ENCODE data around the gene WASF2.
A peak's percentile ranks its signal among the peaks of the same experiment; 100 is the strongest.
"Not testable (repeated sequence)": the region's sequence is repeated elsewhere in the genome, so short reads cannot be mapped to it uniquely, and the experiment has no call there.

The WASF2 gene

GRCh38 chr1:27392096-27392777, 97.7 kb downstream of the WASF2 start, which contains the start of gene GPR3:
GPR3 (plus strand) TSS chr1:27392622; CDS start chr1:27393799, 1,177 bp downstream.
- in situ Hi-C loops (cut with MboI; ENCODE audit: low pct_unique_long_range_greater_than_20kb, low sequenced_read_pairs): loop anchor here (25.0 kb wide), 1 partner anchor 280 kb away; no protein-coding TSS in a partner anchor
- peak; percentile 93 for DNase-seq

- DNase-seq: no peak
- in situ Hi-C loops (cut with MboI; ENCODE audit: low pct_unique_long_range_greater_than_20kb, low sequenced_read_pairs): loop anchor here (25.0 kb wide), 1 partner anchor 279 kb away; no protein-coding TSS in a partner anchor
Measured at GRCh38 chr1:27391511-27392095, 98.4 kb downstream of the WASF2 start.

GRCh38 chr1:27388337-27389005, 101.5 kb downstream of the WASF2 start:
- in situ Hi-C loops (cut with MboI; ENCODE audit: low pct_unique_long_range_greater_than_20kb, low sequenced_read_pairs): loop anchor here (25.0 kb wide), 1 partner anchor 276 kb away; no protein-coding TSS in a partner anchor
- DNase-seq: peak; percentile 73

GRCh38 chr1:27384797-27385196, 105.2 kb downstream of the WASF2 start:
- in situ Hi-C loops (cut with MboI; ENCODE audit: low pct_unique_long_range_greater_than_20kb, low sequenced_read_pairs): loop anchor here (25.0 kb wide), 1 partner anchor 272 kb away; no protein-coding TSS in a partner anchor
- DNase-seq: not testable (repeated sequence)

- in situ Hi-C loops (cut with MboI; ENCODE audit: low pct_unique_long_range_greater_than_20kb, low sequenced_read_pairs): loop anchor here (25.0 kb wide), 1 partner anchor 271 kb away; no protein-coding TSS in a partner anchor
- DNase-seq: no peak
Measured at GRCh38 chr1:27383661-27384060, 106.3 kb downstream of the WASF2 start.

GRCh38 chr1:27383039-27383605, 106.8 kb downstream of the WASF2 start, which contains the start of gene CD164L2:
CD164L2 (minus strand) TSS chr1:27383333; CDS start chr1:27383239, 94 bp downstream.
- no peak for DNase-seq
- in situ Hi-C loops (cut with MboI; ENCODE audit: low pct_unique_long_range_greater_than_20kb, low sequenced_read_pairs): loop anchor here (25.0 kb wide), 1 partner anchor 271 kb away; no protein-coding TSS in a partner anchor

- no peak for DNase-seq
- in situ Hi-C loops (cut with MboI; ENCODE audit: low pct_unique_long_range_greater_than_20kb, low sequenced_read_pairs): loop anchor here (25.0 kb wide), 1 partner anchor 270 kb away; no protein-coding TSS in a partner anchor
Measured at GRCh38 chr1:27381969-27382762, 107.8 kb downstream of the WASF2 start.

GRCh38 chr1:27380766-27381733, 108.9 kb downstream of the WASF2 start:
- DNase-seq: no peak
- in situ Hi-C loops (cut with MboI; ENCODE audit: low pct_unique_long_range_greater_than_20kb, low sequenced_read_pairs): loop anchor here (25.0 kb wide), 1 partner anchor 269 kb away; no protein-coding TSS in a partner anchor

GRCh38 chr1:27380224-27380623, 109.7 kb downstream of the WASF2 start:
- DNase-seq: no peak
- in situ Hi-C loops (cut with MboI; ENCODE audit: low pct_unique_long_range_greater_than_20kb, low sequenced_read_pairs): loop anchor here (25.0 kb wide), 1 partner anchor 268 kb away; no protein-coding TSS in a partner anchor

GRCh38 chr1:27379564-27380122, 110.3 kb downstream of the WASF2 start:
- no peak for DNase-seq
- in situ Hi-C loops (cut with MboI; ENCODE audit: low pct_unique_long_range_greater_than_20kb, low sequenced_read_pairs): loop anchor here (10.0 to 25.0 kb wide), 2 partner anchors 65 to 267 kb away; no protein-coding TSS in a partner anchor

- in situ Hi-C loops (cut with MboI; ENCODE audit: low pct_unique_long_range_greater_than_20kb, low sequenced_read_pairs): loop anchor here (10.0 to 25.0 kb wide), 2 partner anchors 63 to 266 kb away; no protein-coding TSS in a partner anchor
- peak; percentile 27 for DNase-seq
Measured at GRCh38 chr1:27377760-27378495, 112.0 kb downstream of the WASF2 start.

- DNase-seq: no peak
- in situ Hi-C loops (cut with MboI; ENCODE audit: low pct_unique_long_range_greater_than_20kb, low sequenced_read_pairs): loop anchor here (10.0 to 25.0 kb wide), 2 partner anchors 60 to 262 kb away; no protein-coding TSS in a partner anchor
Measured at GRCh38 chr1:27374362-27375086, 115.4 kb downstream of the WASF2 start, which contains the start of gene FCN3. FCN3 (minus strand) TSS chr1:27374824; CDS start chr1:27374818, 6 bp downstream.

- in situ Hi-C loops (cut with MboI; ENCODE audit: low pct_unique_long_range_greater_than_20kb, low sequenced_read_pairs): loop anchor here (10.0 kb wide), 1 partner anchor 58 kb away; no protein-coding TSS in a partner anchor
- DNase-seq: no peak
Measured at GRCh38 chr1:27372808-27373690, 116.9 kb downstream of the WASF2 start.

- DNase-seq: no peak
- in situ Hi-C loops (cut with MboI; ENCODE audit: low pct_unique_long_range_greater_than_20kb, low sequenced_read_pairs): loop anchor here (10.0 kb wide), 1 partner anchor 57 kb away; no protein-coding TSS in a partner anchor
Measured at GRCh38 chr1:27372022-27372807, 117.8 kb downstream of the WASF2 start.

All from KBM-7 (cell line).